ENCODE results near the gene KLHDC1.
"Not testable (repeated sequence)": the region's sequence is repeated elsewhere in the genome, so short reads cannot be mapped to it uniquely, and the experiment has no call there.

KLHDC1 gene

DNA sequence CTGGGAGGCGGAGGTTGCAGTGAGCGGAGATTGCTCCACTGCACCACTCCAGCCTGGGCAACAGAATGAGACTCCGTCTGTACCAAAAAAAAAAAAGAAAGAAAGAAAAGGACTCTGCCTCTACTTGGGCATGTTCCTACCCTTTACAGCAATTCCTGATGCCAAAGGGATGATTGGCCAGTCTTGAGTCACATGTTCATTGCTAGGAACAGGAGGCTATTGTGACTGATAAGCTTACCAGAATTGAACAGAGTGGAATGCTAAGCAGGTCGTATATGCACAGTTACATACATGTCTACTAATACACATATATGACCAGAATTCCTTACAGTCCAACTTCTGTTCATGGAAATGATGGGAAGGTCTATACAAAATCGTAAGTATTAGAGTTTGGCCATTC lies 34.3 kb downstream of the KLHDC1 start:
- no peak for DNase-seq

DNA sequence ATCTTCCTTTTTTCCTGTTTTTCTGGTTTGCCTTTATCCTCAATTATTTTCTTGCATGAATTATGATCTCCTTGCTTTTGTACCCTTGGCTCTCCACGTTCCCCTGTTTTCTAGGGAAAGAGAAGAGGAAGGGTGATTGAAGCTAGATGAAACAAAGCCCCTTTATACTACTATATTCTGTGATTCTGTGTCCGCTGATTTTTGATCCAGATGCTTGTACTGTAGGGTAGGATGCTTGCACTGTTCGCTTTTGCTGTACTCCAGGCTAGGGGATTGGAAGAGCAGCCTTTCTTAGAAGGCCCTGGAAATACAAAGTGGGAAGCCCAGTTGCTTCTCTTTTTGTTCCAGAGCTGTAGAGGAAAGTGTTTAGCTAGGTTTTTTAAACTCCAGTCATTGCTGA lies 40.0 kb downstream of the KLHDC1 start:
- no peak for DNase-seq

- DNase-seq: no peak
These were observed 40.9 kb downstream of the KLHDC1 start for GRCh38 chr14:49733836-49734235.

GRCh38 chr14:49735669-49736068 lies 42.7 kb downstream of the KLHDC1 start:
- DNase-seq: not testable (repeated sequence)

- DNase-seq: no peak
These were observed 52.3 kb downstream of the KLHDC1 start for GRCh38 chr14:49745191-49745590.

- DNase-seq: not testable (repeated sequence)
These were observed 53.6 kb downstream of the KLHDC1 start for GRCh38 chr14:49746476-49746875.

GRCh38 chr14:49754570-49755097 lies 61.7 kb downstream of the KLHDC1 start:
- DNase-seq: no peak

- DNase-seq: no peak
These were observed 62.5 kb downstream of the KLHDC1 start for GRCh38 chr14:49755378-49755777.

GRCh38 chr14:49761839-49762551 lies 69.1 kb downstream of the KLHDC1 start:
- no peak for DNase-seq

DNA sequence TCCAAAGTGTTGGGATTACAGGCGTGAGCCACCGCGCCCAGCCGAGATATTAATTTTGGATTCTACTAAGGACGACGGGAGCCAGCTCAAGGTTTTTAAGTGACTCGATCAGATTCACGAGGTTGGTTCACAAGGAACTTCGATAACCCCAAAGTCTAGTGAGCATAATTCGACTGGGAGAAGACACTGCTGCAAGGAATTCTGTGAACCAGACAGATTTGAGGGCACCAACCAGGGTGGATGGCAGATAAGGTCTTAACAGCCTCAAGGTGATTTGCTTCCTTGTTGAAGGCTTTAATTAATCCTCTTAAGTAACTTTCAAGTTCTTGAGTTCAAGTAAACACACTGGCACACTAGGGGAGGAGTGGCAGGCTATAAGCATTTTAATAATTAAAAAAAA lies 73.9 kb downstream of the KLHDC1 start:
- DNase-seq: peak; percentile 42

DNA sequence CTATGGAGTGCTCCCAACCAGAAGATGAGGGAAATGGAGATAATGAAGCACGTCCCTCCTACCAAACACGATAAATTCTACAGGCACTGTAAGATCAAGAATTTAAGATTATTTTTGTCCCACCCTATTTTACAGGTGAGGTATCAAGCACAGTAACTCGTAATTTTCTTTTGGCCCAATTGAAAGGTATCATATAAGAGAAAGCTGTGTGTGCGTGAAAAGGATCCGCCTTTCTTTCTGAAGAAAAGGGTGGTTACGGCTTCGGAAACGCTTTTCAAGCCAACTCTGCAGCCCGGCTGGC lies 74.3 kb downstream of the KLHDC1 start:
- no peak for DNase-seq

DNA sequence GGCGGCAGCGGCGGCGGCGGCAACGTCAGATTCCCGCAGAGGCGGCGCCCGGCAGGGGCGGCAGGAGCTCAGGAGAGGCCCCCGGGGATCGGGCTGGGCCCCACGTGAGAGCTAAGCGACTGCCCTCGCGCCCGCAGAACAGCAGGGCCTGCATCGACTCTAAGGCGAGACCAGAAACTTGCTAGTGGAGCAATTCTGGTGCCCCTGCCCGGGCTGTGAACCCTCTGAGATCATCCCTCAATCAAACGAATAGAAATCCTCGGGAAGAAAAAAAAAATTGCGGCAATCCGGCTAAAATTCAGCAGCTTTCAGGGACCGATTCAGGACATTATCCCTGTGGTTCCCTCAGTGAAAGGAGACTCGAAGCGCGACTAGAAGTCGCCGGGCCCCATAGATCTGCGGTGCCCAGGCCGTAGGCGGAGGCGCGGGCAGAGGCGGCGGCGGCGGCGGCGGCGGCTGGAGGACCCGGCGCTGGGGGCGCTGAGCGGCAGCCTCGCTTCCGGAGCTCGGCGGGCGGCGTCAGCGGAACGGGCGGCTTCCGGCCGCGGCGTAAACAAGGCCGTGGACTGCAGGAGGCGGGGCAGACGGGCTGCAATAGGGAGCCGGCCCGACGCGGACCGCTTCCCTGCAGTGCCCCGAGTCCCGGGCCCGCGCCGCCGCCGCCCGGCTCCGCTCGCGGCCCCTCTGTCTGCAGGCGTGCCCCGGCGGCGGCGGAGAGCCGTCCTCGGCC lies 74.8 kb downstream of the KLHDC1 start, which contains the start of gene KLHDC2:
TSS of gene KLHDC2 (plus strand) at position 583 of the 730 bp plus-strand sequence. CDS start 316 bp downstream, outside the sequence.
- peak; percentile 96 for DNase-seq

GRCh38 chr14:49768301-49769121 lies 75.6 kb downstream of the KLHDC1 start:
- peak; percentile 76 for DNase-seq

DNA sequence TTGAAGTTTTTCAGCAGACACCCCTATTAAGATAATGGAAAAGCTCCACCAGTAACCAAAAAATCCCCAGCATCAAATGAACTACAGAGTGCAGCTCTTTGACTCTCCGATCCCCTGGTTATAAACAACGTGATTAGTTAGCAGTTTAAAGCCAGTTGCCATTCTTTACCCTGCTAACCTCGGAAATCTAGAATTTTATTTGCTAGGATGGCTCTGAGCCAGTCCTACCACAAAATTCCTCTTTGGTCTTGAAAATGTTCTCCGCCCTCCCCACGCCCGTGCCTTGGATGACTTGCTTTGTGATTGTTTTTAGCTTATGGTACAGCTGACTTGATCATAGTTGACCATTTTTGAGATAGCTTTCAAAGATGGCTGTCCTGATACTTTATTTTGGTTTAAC lies 76.3 kb downstream of the KLHDC1 start:
- peak; percentile 43 for DNase-seq

- peak; percentile 22 for DNase-seq
These were observed 76.8 kb downstream of the KLHDC1 start for GRCh38 chr14:49769581-49770211.

DNA sequence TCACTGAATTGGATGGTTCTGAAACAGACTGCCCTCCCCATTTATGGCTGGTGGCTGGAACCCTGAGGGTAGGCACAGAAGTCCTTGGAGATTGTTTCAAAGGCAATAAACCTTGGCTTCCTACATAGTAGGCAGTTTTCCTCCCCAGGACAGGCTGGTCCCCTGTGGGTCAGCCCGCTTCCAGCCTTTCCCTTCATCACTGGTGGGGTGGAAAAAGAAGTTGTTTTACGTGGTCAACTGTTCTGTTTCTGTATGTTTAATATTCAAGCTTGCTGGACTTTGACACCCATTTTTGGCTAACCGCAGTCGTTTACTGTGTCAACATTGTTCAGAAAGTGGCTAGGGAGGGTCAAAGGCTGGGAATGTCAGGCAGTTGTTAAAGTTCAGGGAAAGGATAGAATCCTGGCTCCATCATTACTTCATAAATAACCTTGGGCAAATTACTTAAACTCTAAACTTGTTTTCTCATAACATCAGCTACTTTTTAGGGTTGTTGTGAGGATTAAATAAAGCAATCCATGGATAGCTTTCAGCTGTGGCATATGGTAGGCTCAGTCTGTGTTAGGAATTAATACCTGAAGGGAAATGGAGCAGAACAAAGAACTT lies 77.4 kb downstream of the KLHDC1 start:
- DNase-seq: peak; percentile 47

DNA sequence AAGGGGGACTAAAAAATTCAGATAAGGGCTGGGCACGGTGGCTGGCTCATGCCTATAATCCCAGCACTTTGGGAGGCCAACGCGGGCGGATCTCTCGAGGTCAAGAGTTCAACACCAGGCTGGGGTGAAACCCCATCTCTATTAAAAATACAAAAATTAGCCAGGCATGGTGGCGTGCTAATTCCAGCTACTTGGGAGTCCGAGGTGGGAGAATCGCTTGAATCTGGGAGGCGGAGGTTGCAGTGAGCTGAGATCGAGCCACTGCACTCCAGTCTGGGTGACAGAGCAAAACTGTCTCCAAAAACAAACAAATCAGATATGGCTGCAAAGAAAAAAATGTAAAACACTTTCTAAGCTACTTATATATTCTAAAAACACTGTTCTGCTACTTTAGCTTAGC lies 78.8 kb downstream of the KLHDC1 start:
- DNase-seq: not testable (repeated sequence)

DNA sequence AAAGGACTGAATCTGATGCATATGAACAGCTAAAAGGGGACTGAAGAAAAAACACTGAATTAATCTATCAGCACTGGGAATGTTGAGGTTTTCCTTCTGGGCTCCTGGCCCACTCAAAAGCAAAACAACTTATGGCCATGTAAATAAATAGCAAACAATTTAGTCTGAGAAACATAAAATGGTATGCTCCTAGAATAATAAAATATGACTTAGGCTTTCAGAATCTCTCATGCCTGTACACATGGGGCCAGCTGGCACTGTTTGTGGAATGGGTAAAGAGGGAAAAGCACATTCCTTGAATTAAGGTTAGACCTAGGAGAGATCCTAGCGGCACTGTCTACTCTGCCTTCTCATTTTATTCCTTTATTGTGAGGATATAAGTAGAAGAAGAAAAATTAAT lies 81.2 kb downstream of the KLHDC1 start:
- no peak for DNase-seq

DNA sequence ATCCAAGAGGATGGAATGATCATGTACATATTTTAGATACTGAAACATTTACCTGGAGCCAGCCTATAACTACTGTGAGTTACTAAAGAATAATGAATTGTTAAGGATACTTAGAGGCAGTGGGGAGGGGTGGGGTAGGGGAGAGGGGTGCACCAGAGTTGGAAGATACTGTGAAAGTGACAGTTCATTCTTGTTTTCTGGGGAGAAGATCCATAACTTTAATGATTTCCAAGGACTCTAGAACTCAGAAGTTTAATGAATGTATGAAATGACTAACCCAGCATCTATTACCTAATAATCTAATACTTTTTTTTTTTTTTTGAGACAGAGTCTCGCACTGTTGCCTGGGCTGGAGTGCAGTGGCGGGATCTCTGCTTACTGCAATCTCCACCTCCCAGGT lies 85.5 kb downstream of the KLHDC1 start:
- no peak for DNase-seq

- not testable (repeated sequence) for DNase-seq
These were observed 88.1 kb downstream of the KLHDC1 start for GRCh38 chr14:49781040-49781439.

DNA sequence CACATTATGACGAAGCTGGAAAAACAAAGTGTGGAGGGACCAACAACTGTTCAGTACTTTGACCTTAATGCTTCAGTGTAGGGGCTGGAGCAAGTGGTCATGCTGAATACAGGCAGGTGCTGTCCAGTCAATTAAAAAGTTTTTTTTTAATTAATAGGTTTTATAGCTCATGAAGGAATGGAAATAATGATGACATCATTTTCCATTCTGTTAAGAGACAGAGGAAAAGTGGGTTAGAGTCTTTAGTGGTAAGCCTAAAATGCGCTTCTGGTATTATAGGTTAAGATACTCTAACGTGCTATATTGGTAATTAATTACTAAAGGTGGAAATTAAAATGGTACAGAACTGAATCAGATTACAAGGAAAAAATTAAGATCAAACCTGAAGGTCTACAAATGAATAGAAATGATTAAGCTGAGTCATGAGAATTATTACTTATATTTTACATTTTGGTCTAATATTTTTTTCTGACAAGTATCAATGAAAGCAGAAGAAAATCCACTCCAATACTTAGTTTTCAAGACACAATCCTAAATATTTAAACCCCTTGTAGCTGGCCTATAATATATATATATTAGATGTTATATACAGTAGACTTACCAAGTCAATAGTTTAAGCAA lies 90.6 kb downstream of the KLHDC1 start:
- DNase-seq: no peak

- DNase-seq: no peak
These were observed 93.4 kb downstream of the KLHDC1 start for GRCh38 chr14:49786315-49786714.

Data from NCI-H69 (cell line).